GM12878 (cell line): ENCODE measurements around the gene C4orf17. TPM values are rescaled to one million over a fixed set of nuclear protein-coding genes. Genes with fewer than 3 reads are reported as not detected.

Source experiments
- ATAC-seq: fragments of 200-7000 bp; cut with Tn5 transposase; 3 replicates; pipeline ENCODE4 v1.9.1; 2020; ENCODE audit warnings: mild to moderate bottlenecking, moderate library complexity
- BruUV-seq: library from RNA; stranded (reverse); fragments of 400-500 nt; replicated peaks from 2 replicates; lab custom pipeline; 2021; lab: Mats Ljungman, UMichigan
- CTCF ChIA-PET: fragments of 300-600 bp; sonication (Branson Sonifier 250); formaldehyde crosslinking; extraction: SDS; loops from one replicate; lab custom pipeline; 2021; ENCODE audit warnings: inconsistent platforms; lab: Yijun Ruan, JAX
- POLR2A ChIA-PET: fragments of 350-600 bp; formaldehyde crosslinking; extraction: SDS; loops from one replicate; lab custom pipeline; 2021; ENCODE audit warnings: inconsistent platforms; lab: Charles Lee
- RAD21 ChIA-PET: fragments of 300-600 bp; sonication (Branson Sonifier 250); formaldehyde crosslinking; loops from one replicate; lab custom pipeline; 2023; ENCODE audit warnings: antibody characterized with exemption; ENCODE audit not compliant: unreplicated experiment; lab: Charles Lee
- SMC1A ChIA-PET: fragments of 300-600 bp; sonication (Branson Sonifier 250); formaldehyde crosslinking; loops from one replicate; lab custom pipeline; 2023; ENCODE audit not compliant: unreplicated experiment, uncharacterized antibody; lab: Charles Lee
- DNase-seq: peaks from one replicate; pipeline ENCODE4 v3.0.0-alpha.2; 2011; ENCODE audit warnings: low read depth, low spot score
- FAIRE-seq: peaks from 3 replicates; lab custom pipeline; 2011; peaks lifted over from hg19 to GRCh38; lab: Jason Lieb, UNC
- H2AFZ ChIP-seq: 2 replicates; pipeline ENCODE4 v1.6.0; 2011; ENCODE audit warnings: low read depth, low read length, control low read depth; ENCODE audit not compliant: control insufficient read depth
- H3K27ac ChIP-seq: 2 replicates; pipeline ENCODE4 v1.5.1; 2011; ENCODE audit warnings: control low read depth; ENCODE audit not compliant: control insufficient read depth, insufficient read depth
- H3K27me3 ChIP-seq, 2 experiments: replicated peaks in 1 of 2; 2 replicates each; pipeline versions ENCODE4 v1.6.0 to v1.6.1; 2011; ENCODE audit warnings: low read length in 1 of 2; ENCODE audit not compliant: control insufficient read depth in 2 of 2, insufficient read depth in 2 of 2
- H3K36me3 ChIP-seq, 2 experiments: 2 replicates each; pipeline ENCODE4 v1.5.1; 2011; ENCODE audit warnings: low read length in 1 of 2; ENCODE audit not compliant: control insufficient read depth in 2 of 2, insufficient read depth in 2 of 2
- H3K4me1 ChIP-seq: 2 replicates; pipeline ENCODE4 v1.6.1; 2011; ENCODE audit warnings: mild to moderate bottlenecking, low read length, moderate library complexity, mixed read lengths; ENCODE audit not compliant: control insufficient read depth, insufficient read depth
- H3K4me2 ChIP-seq: 2 replicates; pipeline ENCODE4 v1.6.0; 2011; ENCODE audit warnings: control low read depth; ENCODE audit not compliant: control insufficient read depth, insufficient read depth
- H3K4me3 ChIP-seq: fragments of 200-600 bp; sonication (generic); 2 replicates; pipeline ENCODE4 v1.5.1; 2016
- H3K79me2 ChIP-seq: 2 replicates; pipeline ENCODE4 v1.6.0; 2011; ENCODE audit warnings: low read length; ENCODE audit not compliant: control insufficient read depth, insufficient read depth
- H3K9ac ChIP-seq: 2 replicates; pipeline ENCODE4 v1.8.0; 2011; ENCODE audit warnings: low read length, control low read depth, mixed read lengths; ENCODE audit not compliant: control insufficient read depth, insufficient read depth
- H3K9me3 ChIP-seq: replicated peaks from 3 replicates; pipeline ENCODE4 v1.5.1; 2011; ENCODE audit warnings: mild to moderate bottlenecking, low read length; ENCODE audit not compliant: control insufficient read depth, insufficient read depth
- H4K20me1 ChIP-seq: 2 replicates; pipeline ENCODE4 v1.6.0; 2011; ENCODE audit not compliant: control insufficient read depth, insufficient read depth
- BHLHE40 ChIP-seq, 2 experiments: fragments of 450-650 bp in 1 of 2; IDR thresholded peaks; 2 replicates each; pipeline ENCODE4 v1.6.1; 2011 to 2017; ENCODE audit warnings: low read depth in 2 of 2, borderline replicate concordance in 1 of 2, improper control_type of control experiment in 1 of 2, low read length in 1 of 2, mild to moderate bottlenecking in 1 of 2
- DPF2 ChIP-seq: fragments of 450-650 bp; IDR thresholded peaks from 2 replicates; pipeline ENCODE4 v1.6.1; 2017; ENCODE audit warnings: mild to moderate bottlenecking
- ESRRA ChIP-seq: IDR thresholded peaks from 2 replicates; pipeline ENCODE4 v1.6.1; 2012; ENCODE audit warnings: mild to moderate bottlenecking, low read length, improper control_type of control experiment
- IKZF2 ChIP-seq, 2 experiments: fragments of 450-650 bp; IDR thresholded peaks; 2 replicates each; pipeline ENCODE4 v1.6.1; 2017; ENCODE audit warnings: mild to moderate bottlenecking in 2 of 2, moderate library complexity in 2 of 2
- RBBP5 ChIP-seq: fragments of 200-600 bp; sonication (generic); conservative IDR thresholded peaks from 2 replicates; pipeline ENCODE4 v1.6.1; 2016
- RELB ChIP-seq: fragments of 450-650 bp; IDR thresholded peaks from 2 replicates; pipeline ENCODE4 v1.6.1; 2017; ENCODE audit warnings: low read depth, mild to moderate bottlenecking, moderate library complexity
- SKIL ChIP-seq: fragments of 450-650 bp; IDR thresholded peaks from 2 replicates; pipeline ENCODE4 v1.6.1; 2017; ENCODE audit warnings: mild to moderate bottlenecking, low read depth, inconsistent platforms; ENCODE audit not compliant: poor library complexity, severe bottlenecking
- TARDBP ChIP-seq: IDR thresholded peaks from 2 replicates; pipeline ENCODE4 v1.6.1; 2016; ENCODE audit warnings: borderline replicate concordance
- TBL1XR1 ChIP-seq: IDR thresholded peaks from 2 replicates; pipeline ENCODE4 v1.6.1; 2012; ENCODE audit warnings: low read depth, low read length, improper control_type of control experiment
- ZNF207 ChIP-seq: fragments of 450-650 bp; IDR thresholded peaks from 2 replicates; pipeline ENCODE4 v1.6.1; 2014; ENCODE audit warnings: antibody characterized with exemption, mild to moderate bottlenecking, borderline replicate concordance
- ZNF384 ChIP-seq: IDR thresholded peaks from 2 replicates; pipeline ENCODE4 v1.6.1; 2012; ENCODE audit warnings: low read depth, mild to moderate bottlenecking, low read length, improper control_type of control experiment, borderline replicate concordance
- WGBS: methylation state at CpG from one replicate; pipeline ENCODE4 v1.1.6; 2016; ENCODE audit warnings: low lambda C conversion rate; ENCODE audit not compliant: insufficient replicate concordance, insufficient coverage; ENCODE audit errors: missing lambda C conversion rate; 5-methylcytosine and 5-hydroxymethylcytosine counted together
- in situ Hi-C: fragments of 300-500 bp; cut with MboI; formaldehyde crosslinking; loops from 9 replicates; pipeline ENCODE4 v1.14.3; 2018; ENCODE audit warnings: mixed read lengths
- intact Hi-C: fragments of 100-400 bp; cut with micrococcal nuclease; formaldehyde crosslinking; loops from one replicate; pipeline ENCODE4 v1.14.2; 2022; ENCODE audit not compliant: unreplicated experiment
- polyA plus RNA-seq, 11 experiments: library from polyadenylated mRNA; depleted of rRNA in 4 of 11; unstranded in 6 of 11; stranded (reverse) in 5 of 11; fragments of >200 nt; fragmentation: Nextera tagmentation in 4 of 11; fragmentation: Illumina TruSeq in 1 of 11; extraction: Ambion mirVana in 4 of 11; extraction: Trizol in 1 of 11; gene quantifications; 1 replicate in 1 of 11; 2 replicates in 10 of 11; pipeline versions ENCODE4 v1.2.1 to v1.2.3, GENCODE V29; 2011 to 2016; ENCODE audit warnings: inconsistent platforms in 2 of 11, missing spikeins in 2 of 11, low read depth in 1 of 11
- total RNA-seq, 4 experiments: library from RNA; depleted of rRNA in 3 of 4; stranded (reverse); fragments of >200 nt in 3 of 4; fragmentation: Illumina TruSeq in 1 of 4; extraction: Trizol in 1 of 4; gene quantifications; 2 replicates each; pipeline versions ENCODE4 v1.2.1 to v1.2.3, GENCODE V29; 2013 to 2021
- TF ChIP-seq, protein P1 (sequence below): IDR thresholded peaks from 2 replicates; pipeline ENCODE4 v1.6.1; 2012; ENCODE audit warnings: low read length, inconsistent platforms
- TF ChIP-seq, protein P2 (sequence below): fragments of 450-650 bp; IDR thresholded peaks from 2 replicates; pipeline ENCODE4 v1.6.1; 2017; ENCODE audit warnings: mild to moderate bottlenecking

The C4orf17 gene
- total and polyA plus RNA-seq, 10 of the 15 experiments (the other 5 are each of a cell fraction or from before 2014, with no cell fraction given): not detected

DNA sequence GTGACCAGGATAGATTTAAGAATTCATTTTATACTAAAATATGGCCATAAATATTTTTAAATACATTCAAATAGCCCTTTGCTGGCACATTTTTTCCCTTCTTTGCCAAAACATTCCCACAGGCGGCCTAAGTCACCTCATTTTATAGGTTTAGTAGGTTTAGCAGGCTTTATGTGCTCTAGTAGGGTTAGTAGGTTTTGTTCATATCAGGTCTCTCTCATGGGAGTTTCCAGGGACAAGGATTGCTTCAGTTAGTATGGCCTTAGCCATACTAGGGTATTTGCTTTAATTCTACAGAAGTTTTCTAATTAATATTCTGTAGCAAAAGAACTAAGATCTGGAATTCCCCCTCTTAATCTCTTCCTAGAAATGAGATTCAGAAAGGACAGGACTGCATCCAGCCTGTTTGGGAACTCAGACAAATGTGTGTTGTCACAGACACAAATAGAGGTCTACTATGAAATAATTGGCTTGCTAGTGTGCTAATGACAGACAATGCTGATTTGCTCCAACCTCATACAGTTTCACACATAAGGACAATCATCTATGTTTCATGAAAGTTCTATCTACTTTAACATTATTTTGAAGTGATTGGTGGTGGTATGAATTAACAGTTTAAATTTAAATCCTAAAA lies 63.0 kb downstream of the C4orf17 start (continued):
- TF ChIP-seq, protein P1, sequence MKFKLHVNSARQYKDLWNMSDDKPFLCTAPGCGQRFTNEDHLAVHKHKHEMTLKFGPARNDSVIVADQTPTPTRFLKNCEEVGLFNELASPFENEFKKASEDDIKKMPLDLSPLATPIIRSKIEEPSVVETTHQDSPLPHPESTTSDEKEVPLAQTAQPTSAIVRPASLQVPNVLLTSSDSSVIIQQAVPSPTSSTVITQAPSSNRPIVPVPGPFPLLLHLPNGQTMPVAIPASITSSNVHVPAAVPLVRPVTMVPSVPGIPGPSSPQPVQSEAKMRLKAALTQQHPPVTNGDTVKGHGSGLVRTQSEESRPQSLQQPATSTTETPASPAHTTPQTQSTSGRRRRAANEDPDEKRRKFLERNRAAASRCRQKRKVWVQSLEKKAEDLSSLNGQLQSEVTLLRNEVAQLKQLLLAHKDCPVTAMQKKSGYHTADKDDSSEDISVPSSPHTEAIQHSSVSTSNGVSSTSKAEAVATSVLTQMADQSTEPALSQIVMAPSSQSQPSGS: no peak
- TF ChIP-seq, protein P2, sequence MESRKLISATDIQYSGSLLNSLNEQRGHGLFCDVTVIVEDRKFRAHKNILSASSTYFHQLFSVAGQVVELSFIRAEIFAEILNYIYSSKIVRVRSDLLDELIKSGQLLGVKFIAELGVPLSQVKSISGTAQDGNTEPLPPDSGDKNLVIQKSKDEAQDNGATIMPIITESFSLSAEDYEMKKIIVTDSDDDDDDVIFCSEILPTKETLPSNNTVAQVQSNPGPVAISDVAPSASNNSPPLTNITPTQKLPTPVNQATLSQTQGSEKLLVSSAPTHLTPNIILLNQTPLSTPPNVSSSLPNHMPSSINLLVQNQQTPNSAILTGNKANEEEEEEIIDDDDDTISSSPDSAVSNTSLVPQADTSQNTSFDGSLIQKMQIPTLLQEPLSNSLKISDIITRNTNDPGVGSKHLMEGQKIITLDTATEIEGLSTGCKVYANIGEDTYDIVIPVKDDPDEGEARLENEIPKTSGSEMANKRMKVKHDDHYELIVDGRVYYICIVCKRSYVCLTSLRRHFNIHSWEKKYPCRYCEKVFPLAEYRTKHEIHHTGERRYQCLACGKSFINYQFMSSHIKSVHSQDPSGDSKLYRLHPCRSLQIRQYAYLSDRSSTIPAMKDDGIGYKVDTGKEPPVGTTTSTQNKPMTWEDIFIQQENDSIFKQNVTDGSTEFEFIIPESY: no peak
- TF ChIP-seq TARDBP (no peak), RBBP5 (no peak)
- TF ChIP-seq, all 136 proteins: peak for 0

- ChIA-PET CTCF (interaction anchor here (0.9 to 1.2 kb wide), 4 partner anchors 11 to 233 kb away, joined by 3 to 7 read pairs (median 4); partner anchors contain the start of gene TRMT10A), SMC1A (interaction anchor here (0.6 to 2.1 kb wide), 4 partner anchors 8 to 237 kb away, joined by 3 to 9 read pairs (median 6); partner anchors contain the start of gene TRMT10A), RAD21 (interaction anchor here (0.7 to 0.9 kb wide), 2 partner anchors 9 to 11 kb away, joined by 3 read pairs; partner anchors contain the start of gene TRMT10A), POLR2A (interaction anchor here (0.6 to 1.4 kb wide), 2 partner anchors 11 to 276 kb away, joined by 5 read pairs; partner anchors contain the start of gene TRMT10A)
- no peaks in the 10 kb centered on the region for H3K79me2 ChIP-seq
- no peak for DNase-seq
- peaks cover 7% of the 10 kb centered on the region for H3K4me1 ChIP-seq
- H3K9ac ChIP-seq: no peak within 1 kb of the TSS
- H3K36me3 ChIP-seq: no peaks in the 10 kb centered on the region
- in situ Hi-C loops (no loop called here), intact Hi-C loops (no loop called here)
- no TSS peak for BruUV-seq
- no peaks in the 10 kb centered on the region for H3K9me3 ChIP-seq
- 9% methylated on average over 3 of the region's 3 CpGs for WGBS
- H4K20me1 ChIP-seq: no peaks in the 10 kb centered on the region
- peak within 1 kb of the TSS; percentile 90 for H2AFZ ChIP-seq
- H3K4me2 ChIP-seq: peak within 1 kb of the TSS; percentile 87
- ATAC-seq: peak; percentile 78
- peak within 1 kb of the TSS; percentile 32; the same call in 1 of the 2 replicates for H3K4me3 ChIP-seq
- H3K27ac ChIP-seq: peak within 1 kb of the TSS; percentile 55
- H3K27me3 ChIP-seq: no peaks in the 10 kb centered on the region
- peak; percentile 90 for FAIRE-seq
- TF ChIP-seq SKIL (no peak), ZNF384 (0 out of 2 replicates have a peak, but pooled peaks have one; percentile 38), BHLHE40 (IDR thresholded peaks at IDR 0.05; ENCODE audit: borderline replicate concordance in 1 of 2, low read depth in 2 of 2, low read length in 1 of 2) (no peak), IKZF2 (IDR thresholded peaks at IDR 0.05) (peak; percentile 66 to 77), ESRRA (no peak), RELB (peak; percentile 52), TBL1XR1 (no peak), DPF2 (peak; percentile 47; the same call in 1 of the 2 replicates), ZNF207 (no peak)
Observed at GRCh38 chr4:99574530-99575324, 63.9 kb downstream of the C4orf17 start, which contains the start of gene MTTP. MTTP (plus strand) TSS chr4:99574824; CDS start chr4:99574910, 86 bp downstream.
